ENCODE measurements around the gene TTC24. TPM values are rescaled to one million over a fixed set of nuclear protein-coding genes. Genes with fewer than 3 reads are reported as not detected.

TTC24 gene
- total and polyA plus RNA-seq, 4 donors, result 0.12 to 0.31 (median 0.23) TPM; not detected in 1

- H3K4me3 ChIP-seq, result peak overlapping the region; percentile 79
- ATAC-seq (ENCODE audit: insufficient read depth, low FRiP score) (no peak), DNase-seq (no peak)
- no peak for TF ChIP-seq CTCF (IDR thresholded peaks at IDR 0.05; ENCODE audit: control extremely low read depth, extremely low read depth)
- H3K9ac ChIP-seq (ENCODE audit: insufficient read depth in 1 of 2, low read length in 2 of 2), result peak overlapping the region; percentile 69 to 78
- 58 to 62% methylated on average over 16 of the region's 16 CpGs for WGBS, 2 donors
- no peaks in the 10 kb centered on the region for H3K9me3 ChIP-seq (ENCODE audit: control insufficient read depth in 4 of 4, insufficient read depth in 3 of 4, low read length in 3 of 4)
- peak overlapping the region; percentile 76 to 91 for H3K27ac ChIP-seq (ENCODE audit: low read depth in 1 of 2, low read length in 1 of 2)
- peaks cover 0 to 26% (median 14%) of the 10 kb centered on the region in 4 donors for H3K36me3 ChIP-seq (ENCODE audit: control insufficient read depth in 4 of 4, insufficient read depth in 4 of 4, low read length in 4 of 4)
- H3K4me1 ChIP-seq (ENCODE audit: control insufficient read depth in 5 of 5, insufficient read depth in 5 of 5, low read length in 5 of 5), result peaks cover 0 to 12% (median 3%) of the 10 kb centered on the region in 5 donors
- no peaks in the 10 kb centered on the region for H3K27me3 ChIP-seq (ENCODE audit: control insufficient read depth in 3 of 3, insufficient read depth in 3 of 3, low read length in 2 of 3)
Observed at GRCh38 chr1:156592158-156592909, 12.8 kb downstream of the TTC24 start.

GRCh38 chr1:156592910-156593660 is 13.6 kb downstream of the TTC24 start:
- ATAC-seq (ENCODE audit: insufficient read depth, low FRiP score), result no peak
- H3K9me3 ChIP-seq (ENCODE audit: control insufficient read depth in 4 of 4, insufficient read depth in 3 of 4, low read length in 3 of 4), result no peaks in the 10 kb centered on the region
- no peak for DNase-seq
- no peak overlapping the region for H3K27ac ChIP-seq (ENCODE audit: low read depth in 1 of 2, low read length in 1 of 2)
- 83 to 84% methylated on average over 8 of the region's 8 CpGs for WGBS, 2 donors
- no peaks in the 10 kb centered on the region for H3K27me3 ChIP-seq (ENCODE audit: control insufficient read depth in 3 of 3, insufficient read depth in 3 of 3, low read length in 2 of 3)
- H3K4me3 ChIP-seq, result no peak overlapping the region
- peaks cover 3 to 30% (median 19%) of the 10 kb centered on the region in 4 donors for H3K36me3 ChIP-seq (ENCODE audit: control insufficient read depth in 4 of 4, insufficient read depth in 4 of 4, low read length in 4 of 4)
- no peak overlapping the region for H3K9ac ChIP-seq (ENCODE audit: insufficient read depth in 1 of 2, low read length in 2 of 2)
- H3K4me1 ChIP-seq (ENCODE audit: control insufficient read depth in 5 of 5, insufficient read depth in 5 of 5, low read length in 5 of 5), result peaks cover 0 to 12% (median 3%) of the 10 kb centered on the region in 5 donors
- no peak for TF ChIP-seq CTCF (IDR thresholded peaks at IDR 0.05; ENCODE audit: control extremely low read depth, extremely low read depth)

- Histone ChIP-seq H3K27ac (ENCODE audit: low read depth in 1 of 2, low read length in 1 of 2) (no peak overlapping the region), H3K27me3 (ENCODE audit: control insufficient read depth in 3 of 3, insufficient read depth in 3 of 3, low read length in 2 of 3) (no peaks in the 10 kb centered on the region), H3K9me3 (ENCODE audit: control insufficient read depth in 4 of 4, insufficient read depth in 3 of 4, low read length in 3 of 4) (no peaks in the 10 kb centered on the region), H3K9ac (ENCODE audit: insufficient read depth in 1 of 2, low read length in 2 of 2) (no peak overlapping the region), H3K4me3 (no peak overlapping the region), H3K4me1 (ENCODE audit: control insufficient read depth in 5 of 5, insufficient read depth in 5 of 5, low read length in 5 of 5) (peaks cover 0 to 12% (median 3%) of the 10 kb centered on the region in 5 donors), H3K36me3 (ENCODE audit: control insufficient read depth in 4 of 4, insufficient read depth in 4 of 4, low read length in 4 of 4) (peaks cover 3 to 33% (median 21%) of the 10 kb centered on the region in 4 donors)
- DNase-seq (no peak), ATAC-seq (ENCODE audit: insufficient read depth, low FRiP score) (no peak)
- WGBS, 2 donors, result 91 to 92% methylated on average over 8 of the region's 8 CpGs
- TF ChIP-seq CTCF (IDR thresholded peaks at IDR 0.05; ENCODE audit: control extremely low read depth, extremely low read depth), result no peak
Observed at GRCh38 chr1:156593661-156593989, 14.1 kb downstream of the TTC24 start.
